Peyer's patch (tissue), 4 donors: Measurements from ENCODE around the gene C12orf56.

Experiments
- POLR2A ChIP-seq, 2 donors: fragments of 450-650 bp; IDR thresholded peaks; one replicate each; pipeline ENCODE4 v1.5.1; 2017; ENCODE audit warnings: antibody characterized with exemption in 2 of 2, mild to moderate bottlenecking in 2 of 2, moderate library complexity in 2 of 2
- TF ChIP-seq, protein P1 (sequence below), 6 experiments: fragments of 450-650 bp in 4 of 6; fragments of 200-600 bp in 2 of 6; sonication (generic) in 1 of 6; IDR thresholded peaks; one replicate each; pipeline ENCODE4 v1.5.1; 2017 to 2019; ENCODE audit warnings: antibody characterized with exemption in 6 of 6, mild to moderate bottlenecking in 3 of 6, moderate library complexity in 1 of 6

DNA sequence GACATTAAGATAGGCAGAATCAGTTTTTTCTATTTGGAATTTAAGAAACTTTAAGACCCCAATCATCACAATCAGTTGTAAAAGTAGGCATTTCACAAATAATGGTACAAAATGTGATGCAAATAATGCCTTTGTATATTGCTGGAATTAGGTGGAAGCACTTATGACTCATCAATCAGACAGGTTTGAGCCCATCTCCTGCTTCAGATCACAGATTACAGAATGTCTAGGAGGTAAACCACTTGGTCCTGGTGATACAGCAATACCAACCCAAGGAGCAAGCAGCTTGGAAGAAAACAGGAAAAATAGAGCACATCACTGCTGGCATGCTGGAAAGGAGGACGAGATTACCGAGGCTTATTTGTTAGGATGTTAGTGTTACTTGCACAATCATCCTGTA is 57.6 kb downstream of the C12orf56 start:
- TF ChIP-seq, protein P1, sequence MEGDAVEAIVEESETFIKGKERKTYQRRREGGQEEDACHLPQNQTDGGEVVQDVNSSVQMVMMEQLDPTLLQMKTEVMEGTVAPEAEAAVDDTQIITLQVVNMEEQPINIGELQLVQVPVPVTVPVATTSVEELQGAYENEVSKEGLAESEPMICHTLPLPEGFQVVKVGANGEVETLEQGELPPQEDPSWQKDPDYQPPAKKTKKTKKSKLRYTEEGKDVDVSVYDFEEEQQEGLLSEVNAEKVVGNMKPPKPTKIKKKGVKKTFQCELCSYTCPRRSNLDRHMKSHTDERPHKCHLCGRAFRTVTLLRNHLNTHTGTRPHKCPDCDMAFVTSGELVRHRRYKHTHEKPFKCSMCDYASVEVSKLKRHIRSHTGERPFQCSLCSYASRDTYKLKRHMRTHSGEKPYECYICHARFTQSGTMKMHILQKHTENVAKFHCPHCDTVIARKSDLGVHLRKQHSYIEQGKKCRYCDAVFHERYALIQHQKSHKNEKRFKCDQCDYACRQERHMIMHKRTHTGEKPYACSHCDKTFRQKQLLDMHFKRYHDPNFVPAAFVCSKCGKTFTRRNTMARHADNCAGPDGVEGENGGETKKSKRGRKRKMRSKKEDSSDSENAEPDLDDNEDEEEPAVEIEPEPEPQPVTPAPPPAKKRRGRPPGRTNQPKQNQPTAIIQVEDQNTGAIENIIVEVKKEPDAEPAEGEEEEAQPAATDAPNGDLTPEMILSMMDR (IDR thresholded peaks at IDR 0.05) = no peak
- TF ChIP-seq POLR2A (IDR thresholded peaks at IDR 0.05) = no peak
